SIG-M5 (cell line): Measurements from ENCODE around the gene DDX4.
A peak's percentile ranks its signal among the peaks of the same experiment; 100 is the strongest.

Source experiments
- DNase-seq: peaks from one replicate; lab custom pipeline; 2025; lab: John Stamatoyannopoulos, UW

Gene DDX4

DNA sequence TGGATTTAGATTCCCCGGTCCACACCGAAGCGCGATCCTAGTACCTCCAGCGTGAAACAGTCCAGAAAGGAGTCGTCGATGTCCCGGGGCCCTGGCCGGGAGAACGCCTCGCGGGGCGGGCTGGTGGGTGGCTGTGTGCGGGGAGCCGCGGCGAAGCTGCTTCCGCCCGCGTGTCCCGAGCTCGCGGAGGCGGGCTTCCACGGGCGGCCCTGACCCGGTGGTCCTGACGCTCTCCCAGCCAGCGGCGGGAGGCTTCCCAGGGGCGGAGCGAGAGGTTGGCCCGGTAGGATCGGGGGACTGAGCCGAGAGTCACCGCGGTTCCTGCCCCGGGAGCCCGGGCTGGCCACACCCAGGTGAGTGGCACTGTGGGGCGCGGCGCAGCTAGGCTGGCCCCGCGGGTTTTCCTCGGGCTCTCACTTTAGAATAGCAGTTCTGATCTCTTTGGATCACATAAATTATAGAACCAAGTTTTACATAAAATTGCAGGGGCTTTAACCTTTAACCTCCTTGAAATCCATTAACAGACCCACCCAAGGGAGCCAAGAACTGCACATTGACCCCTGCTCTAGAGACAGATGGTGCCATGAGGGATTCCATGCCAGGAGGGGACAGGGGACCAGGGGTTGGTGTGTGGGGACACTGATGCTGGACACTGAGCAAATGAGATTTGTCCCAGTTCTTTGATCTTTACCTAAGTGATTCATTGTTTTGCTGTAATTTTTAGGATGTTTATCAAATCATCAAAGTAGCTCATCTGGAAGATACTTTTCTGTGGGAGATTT is 84.1 kb downstream of the DDX4 start:
- no peak for DNase-seq

DNA sequence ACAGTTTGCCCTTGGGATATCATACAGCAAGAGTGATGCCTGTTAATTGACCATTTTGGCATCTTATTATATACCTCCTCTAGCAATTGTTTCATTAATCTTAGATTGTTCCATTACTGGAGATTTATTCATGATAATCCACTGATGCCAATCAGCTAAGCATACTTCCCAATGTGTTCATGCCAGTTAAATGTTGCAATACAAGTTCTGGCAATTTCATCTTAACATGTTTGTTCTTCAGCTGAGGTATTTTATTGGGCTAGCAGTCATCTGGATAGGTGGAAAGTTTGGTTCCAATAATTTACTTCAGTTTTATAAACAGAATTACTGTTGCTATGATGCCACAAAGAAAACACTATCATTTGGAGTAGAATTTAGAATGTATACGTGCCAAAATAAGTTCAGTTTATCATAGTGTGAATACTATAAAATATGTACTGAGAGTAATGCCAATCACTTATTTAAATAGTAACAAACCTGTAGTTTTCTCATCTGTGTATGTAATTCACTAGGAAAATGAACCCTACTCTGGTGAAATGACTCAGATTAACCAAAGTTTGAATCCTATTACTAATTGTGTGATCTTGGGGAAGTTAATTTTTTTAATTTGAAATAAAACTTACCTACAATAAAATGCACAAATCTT is 85.4 kb downstream of the DDX4 start:
- DNase-seq = no peak

DNA sequence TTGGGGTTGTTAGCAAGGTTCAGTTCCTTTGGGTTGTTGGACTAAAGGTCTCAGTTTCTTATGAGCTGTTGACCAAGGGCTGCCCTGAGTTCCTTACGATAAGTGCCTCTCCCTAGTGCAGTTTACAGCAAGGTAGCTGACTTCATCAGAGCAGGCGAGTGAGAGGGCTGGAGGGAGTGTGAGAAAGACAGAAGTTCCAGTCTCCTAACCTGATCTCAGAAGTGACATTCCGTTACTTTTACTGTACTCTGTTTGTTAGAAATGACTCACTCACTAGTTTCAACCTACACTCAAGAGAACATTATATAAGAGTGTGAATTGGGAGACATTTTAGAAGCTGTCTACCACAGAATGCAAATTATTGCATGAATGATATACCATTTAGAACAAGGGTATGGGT is 92.1 kb downstream of the DDX4 start:
- no peak for DNase-seq

DNA sequence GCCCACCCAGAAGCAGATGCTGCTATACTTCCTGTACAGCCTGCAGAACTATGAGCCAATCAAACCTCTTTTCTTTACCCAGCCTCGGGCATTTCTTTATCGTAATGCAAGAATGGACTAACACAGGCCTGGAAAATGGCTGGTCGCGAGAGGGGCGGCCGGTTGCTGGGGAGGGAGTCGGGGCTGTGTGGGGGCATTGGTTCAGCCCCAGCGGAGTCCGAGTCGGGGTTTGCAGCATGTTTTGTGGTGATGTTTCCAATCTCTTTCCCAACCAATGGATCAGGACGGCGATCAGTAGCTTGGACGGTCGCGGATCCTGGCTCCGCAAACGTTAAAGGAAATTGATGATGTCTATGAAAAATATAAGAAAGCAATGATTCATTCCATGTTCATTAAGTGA is 94.6 kb downstream of the DDX4 start:
- no peak for DNase-seq

DNA sequence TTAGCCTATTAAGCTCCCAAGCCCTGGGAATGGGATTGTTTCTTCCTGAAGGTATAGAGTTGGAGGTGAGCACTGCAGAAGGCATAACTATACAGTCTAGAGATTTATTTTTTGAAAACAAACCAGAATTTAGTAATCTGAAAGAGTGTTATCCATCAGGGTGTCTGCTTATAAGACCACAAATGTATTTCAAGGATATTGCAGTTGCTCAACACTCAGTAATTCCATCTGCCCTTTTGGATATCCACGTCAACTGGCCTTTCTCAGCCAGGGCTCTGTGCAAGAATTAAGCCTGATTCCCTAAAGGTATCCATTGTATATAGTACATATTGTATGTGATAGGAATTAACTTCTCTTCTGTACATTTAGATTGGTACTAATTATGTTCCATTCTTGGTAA is 98.3 kb downstream of the DDX4 start:
- DNase-seq = no peak

DNA sequence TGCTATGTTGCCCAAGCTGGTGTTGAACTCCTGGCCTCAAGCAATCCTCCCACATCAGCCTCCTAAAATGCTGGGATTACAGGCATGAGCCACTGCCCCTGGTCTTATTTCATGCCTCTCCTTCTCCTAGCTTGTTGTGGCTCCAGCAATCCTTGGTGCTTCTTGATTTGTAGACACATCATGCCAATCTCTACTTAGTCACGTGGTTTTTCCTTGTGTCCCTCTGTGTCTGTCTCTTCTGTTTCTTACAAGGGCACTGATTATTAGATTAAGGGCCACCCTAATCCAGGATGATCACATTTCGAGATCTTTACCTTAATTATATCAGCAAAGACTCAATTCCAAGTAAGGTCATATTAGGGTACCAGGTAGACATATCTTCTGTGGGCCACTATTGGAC is 104.1 kb downstream of the DDX4 start:
- no peak for DNase-seq

DNA sequence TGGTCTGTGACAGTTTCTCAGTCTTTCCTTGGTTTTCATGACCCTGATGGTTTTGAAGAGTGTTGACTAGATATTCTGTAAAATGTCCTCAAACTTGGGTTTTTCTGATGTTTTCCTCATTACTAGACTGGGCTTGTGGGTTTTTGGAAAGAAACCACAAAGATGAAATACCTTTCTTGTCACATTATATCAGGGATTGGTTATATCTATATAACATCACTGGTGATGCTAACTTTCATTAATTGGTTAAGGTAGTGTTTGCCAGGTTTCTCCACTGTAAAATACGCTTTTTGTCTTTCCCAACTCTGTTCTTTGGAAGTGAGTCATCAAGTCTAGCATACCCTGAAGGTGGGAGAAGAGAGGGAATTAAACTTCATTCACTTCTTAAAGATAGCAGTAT is 110.0 kb downstream of the DDX4 start:
- DNase-seq = no peak

DNA sequence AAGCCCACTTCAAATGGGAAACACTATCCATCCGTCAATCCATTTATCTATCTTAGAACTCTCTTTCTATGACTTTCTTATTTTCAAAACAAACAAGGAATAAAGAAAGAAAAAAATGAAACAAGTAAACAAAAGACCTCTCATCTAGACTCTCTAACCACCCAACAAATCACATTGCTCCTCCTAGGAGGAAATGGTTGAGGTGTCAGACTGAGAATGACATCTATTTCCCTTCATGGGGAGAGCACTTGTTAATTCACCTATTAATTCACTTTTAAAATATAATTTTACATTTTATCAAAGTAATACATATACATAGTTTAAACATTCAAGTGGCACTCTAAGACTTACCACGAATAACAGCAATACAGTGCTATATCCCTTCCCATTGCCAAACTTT is 110.9 kb downstream of the DDX4 start:
- DNase-seq = no peak

DNA sequence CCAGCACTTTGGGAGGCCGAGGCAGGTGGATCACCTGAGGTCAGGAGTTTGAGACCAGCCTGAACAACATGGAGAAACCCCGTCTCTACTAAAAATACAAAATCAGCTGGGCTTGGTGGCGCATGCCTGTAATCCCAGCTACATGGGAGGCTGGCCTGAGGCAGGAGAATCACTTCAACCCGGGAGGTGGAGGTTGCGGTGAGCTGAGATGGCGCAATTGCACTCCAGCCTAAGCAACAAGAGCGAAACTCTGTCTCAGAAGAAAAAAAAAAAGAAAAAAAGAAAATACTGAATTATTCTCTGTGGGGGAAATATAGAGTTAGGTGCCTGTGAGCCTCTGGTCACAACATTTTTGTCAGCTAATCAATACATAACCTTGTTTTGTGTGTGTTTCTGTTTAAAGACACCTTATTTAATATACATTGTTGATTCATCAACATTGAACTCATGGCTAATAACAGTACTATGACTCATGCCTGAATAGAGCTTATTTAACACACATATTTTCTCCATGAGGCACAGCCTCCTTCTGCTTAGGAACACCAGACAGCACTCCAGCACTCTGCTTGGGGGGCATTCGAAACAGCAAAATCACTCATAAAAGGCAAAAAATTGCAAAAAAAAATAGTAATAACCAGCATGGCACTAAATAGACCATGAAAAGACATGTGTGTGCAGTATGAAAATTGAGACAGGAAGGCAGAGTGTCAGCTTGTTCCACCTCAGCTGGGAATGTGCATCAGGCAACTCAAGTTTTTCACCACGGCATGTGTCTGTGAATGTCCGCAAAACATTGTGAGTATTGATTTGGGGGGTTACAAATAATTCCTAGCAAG is 113.2 kb downstream of the DDX4 start, which contains the start of gene IL31RA:
IL31RA (plus strand) TSS at position 519 of the 836 bp plus-strand sequence; CDS start at position 733, 214 bp downstream.
- DNase-seq = peak; percentile 24

DNA sequence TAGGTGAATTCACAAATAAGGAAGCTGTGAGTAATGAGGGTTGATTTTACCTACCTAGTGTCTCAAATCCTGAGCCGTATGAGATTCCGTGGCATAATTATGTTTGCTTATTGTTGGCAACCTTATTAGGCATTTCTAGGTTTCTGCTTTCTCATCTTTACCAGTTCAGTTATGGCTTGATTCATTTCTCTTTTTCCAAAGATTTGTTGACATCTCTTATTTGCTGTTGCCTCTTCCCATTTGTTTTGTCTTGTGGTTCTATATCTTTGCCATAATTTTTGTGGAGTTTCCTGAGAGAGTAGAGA is 113.8 kb downstream of the DDX4 start:
- DNase-seq = no peak

DNA sequence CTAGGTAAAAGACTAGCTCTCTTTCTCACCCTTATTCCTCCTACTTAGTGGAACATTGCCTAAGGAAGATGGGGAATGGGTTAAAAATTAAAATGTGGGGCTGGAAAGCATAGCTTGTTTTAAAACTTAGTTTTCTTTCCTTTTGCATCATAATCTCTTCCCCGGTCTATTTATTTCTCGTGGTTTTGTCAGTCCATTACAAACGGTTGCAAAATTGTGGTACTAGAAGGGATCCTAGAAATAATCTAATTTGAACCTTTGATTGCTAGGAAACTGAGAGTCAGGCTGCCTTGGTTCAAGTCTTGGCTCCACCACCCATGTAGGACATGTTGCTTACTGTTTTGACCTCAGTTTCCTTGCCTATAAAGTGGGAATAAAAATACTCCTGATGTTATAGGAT is 114.6 kb downstream of the DDX4 start:
- DNase-seq = peak; percentile 10

DNA sequence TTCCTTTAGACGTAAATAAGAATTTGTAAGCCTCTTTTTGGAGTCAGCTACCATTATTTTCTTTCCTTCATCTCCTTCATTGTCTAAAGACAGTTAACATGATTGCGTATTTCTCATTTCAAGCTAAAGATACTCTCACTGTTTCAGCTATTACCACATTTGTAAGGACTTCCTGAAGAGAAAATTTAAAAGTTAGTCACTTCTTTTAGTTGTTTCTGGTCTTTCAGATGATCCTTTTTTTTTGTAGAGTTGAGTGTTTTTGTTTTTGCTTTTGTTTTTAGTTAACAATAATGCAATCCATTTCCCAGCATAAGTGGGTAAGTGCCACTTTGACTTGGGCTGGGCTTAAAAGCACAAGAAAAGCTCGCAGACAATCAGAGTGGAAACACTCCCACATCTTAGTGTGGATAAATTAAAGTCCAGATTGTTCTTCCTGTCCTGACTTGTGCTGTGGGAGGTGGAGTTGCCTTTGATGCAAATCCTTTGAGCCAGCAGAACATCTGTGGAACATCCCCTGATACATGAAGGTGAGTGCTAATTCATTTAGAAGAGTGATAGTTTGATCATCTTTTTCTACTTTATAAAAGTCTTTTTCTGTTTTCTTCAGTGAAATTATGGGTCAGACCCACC is 115.3 kb downstream of the DDX4 start:
- DNase-seq = peak; percentile 42

DNA sequence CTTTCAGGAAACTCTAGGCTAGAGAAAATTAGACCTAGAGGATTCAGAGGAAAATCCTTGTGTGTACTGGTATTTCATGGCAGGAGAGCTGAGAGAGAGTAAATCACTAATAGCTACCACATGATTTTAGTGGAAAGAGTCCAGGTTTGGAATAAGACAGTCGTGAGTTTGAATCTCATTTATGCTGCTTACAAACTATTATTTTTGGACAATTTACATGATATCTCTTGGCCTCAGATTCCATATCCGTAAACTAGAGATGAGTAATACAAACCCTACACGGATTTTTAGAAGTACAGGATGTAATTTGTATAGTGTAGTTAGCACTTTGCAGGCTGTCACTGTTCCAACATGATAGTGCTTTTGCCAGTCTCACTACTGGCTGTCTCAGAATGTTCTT is 116.0 kb downstream of the DDX4 start:
- no peak for DNase-seq

DNA sequence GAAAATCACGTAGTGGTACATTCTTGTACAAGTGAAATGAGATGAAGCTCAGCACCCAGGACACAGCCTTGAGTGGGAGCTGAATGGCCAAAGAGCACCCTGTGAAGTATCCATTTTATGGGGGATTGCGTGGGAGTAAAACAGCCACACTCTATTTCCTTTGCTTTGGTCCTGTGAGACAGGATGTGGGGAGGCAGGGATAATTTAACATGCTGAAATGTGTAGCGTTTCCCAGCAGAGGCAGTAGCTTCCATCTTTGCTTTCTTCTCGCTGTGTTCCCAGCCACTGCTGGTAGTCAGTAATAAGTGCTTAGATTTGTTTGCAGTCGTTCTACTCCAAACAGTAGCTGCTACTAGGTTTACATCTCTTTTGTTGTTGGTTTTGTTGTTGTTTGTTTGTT is 117.6 kb downstream of the DDX4 start:
- DNase-seq = no peak

DNA sequence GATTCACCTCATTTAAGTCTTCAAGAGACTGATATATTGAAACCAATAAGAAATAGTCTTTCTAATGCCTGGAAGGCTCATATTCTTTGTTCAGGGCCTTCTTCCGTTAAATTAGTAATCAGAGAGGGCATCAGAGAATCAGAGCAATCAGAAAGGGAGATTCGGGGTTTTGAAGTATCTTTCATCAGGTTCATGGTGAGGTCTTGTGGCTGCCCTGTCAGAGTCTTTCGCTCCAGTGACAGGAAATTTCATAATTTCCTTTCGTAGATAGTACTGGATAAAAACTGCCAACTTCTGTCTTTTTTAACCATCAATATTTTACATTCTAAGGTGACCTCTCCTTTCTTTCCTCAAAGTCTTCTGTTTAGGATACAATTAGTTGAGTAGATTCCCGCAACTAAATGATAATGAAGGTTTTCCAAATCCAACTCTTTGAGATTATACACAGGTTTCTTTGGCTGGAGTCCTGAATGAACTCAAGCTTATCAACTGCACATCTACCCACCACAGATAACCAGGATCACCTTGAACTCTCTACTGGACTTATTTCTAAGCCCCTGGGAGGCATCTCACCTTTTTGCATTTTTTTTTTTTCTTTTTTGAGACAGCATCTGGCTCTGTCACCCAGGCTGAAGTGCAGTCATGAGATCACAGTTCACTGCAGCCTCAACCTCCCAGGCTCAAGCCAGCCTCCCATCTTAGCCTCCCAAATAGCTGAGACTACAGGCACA is 118.8 kb downstream of the DDX4 start:
- peak; percentile 77 for DNase-seq

DNA sequence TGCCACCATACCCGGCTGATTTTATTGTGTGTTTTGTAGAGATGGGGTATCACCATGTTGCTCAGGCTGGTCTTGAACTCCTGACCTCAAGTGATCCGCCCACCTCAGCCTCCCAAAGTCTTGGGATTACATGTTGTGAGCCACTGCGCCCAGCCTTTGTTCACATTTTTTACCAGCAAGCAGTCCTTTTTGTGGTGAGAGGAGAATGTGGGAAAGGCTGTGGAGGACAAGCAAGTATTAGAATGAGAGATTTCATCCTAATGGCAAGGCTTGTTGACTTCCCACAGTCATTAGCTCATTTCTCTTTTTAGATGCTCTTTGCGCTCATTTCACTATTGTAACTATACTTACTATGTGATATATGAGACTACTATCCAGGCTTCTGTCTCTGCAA is 119.4 kb downstream of the DDX4 start:
- DNase-seq = no peak

DNA sequence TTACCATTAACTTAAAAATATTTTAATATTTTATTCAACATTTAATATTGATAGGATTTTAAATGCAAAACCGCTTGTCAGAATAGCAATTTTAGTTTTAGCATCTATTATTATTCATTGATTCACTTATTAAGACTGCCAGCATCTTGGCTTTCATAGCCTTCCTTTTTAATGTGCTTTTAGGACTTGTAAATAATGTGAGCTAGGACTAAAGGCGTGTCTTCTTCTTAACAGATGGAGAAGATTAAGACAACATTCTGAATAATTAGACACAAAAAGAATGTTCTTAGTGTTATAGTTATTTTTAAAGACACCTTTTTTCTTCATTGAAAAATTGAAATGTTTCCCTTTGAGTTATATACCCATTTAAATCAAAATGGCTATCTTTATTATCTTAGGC is 120.2 kb downstream of the DDX4 start:
- no peak for DNase-seq

DNA sequence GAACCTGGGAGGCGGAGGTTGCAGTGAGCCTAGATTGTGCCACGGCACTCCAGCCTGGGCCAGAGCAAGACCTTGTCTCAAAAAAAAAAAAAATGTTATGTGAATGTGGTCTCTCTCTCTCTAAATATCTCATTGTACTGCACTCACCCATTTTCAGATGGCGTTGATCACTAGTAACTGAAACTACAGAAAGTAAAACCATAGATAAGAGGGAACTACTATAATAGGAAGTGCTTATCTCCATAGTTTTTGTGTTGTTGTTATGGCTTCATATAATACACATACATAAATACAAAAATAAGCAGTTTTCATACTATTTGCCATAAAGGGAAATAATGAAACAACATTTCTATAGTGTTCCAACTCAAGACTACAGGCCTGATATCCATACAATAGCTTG is 122.4 kb downstream of the DDX4 start:
- DNase-seq = peak; percentile 34

DNA sequence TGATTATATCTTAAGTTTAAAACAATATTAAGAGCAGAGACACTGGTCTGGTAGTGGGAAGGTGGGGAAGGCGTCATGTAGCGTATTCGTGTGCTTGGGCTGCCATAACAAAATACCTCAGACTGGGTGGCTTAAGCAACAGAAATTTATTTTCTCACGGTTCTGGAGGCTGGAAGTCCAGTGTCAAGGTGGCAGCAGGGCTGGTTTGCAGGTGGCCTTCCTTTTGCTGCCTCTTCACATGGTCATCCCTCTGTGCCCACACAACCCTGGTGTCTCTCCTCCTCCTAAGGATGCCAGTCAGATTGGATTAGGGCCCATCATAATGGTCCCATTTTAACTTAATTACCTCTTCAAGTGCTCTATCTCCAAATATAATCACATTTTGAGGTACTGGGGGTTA is 122.8 kb downstream of the DDX4 start:
- no peak for DNase-seq

DNA sequence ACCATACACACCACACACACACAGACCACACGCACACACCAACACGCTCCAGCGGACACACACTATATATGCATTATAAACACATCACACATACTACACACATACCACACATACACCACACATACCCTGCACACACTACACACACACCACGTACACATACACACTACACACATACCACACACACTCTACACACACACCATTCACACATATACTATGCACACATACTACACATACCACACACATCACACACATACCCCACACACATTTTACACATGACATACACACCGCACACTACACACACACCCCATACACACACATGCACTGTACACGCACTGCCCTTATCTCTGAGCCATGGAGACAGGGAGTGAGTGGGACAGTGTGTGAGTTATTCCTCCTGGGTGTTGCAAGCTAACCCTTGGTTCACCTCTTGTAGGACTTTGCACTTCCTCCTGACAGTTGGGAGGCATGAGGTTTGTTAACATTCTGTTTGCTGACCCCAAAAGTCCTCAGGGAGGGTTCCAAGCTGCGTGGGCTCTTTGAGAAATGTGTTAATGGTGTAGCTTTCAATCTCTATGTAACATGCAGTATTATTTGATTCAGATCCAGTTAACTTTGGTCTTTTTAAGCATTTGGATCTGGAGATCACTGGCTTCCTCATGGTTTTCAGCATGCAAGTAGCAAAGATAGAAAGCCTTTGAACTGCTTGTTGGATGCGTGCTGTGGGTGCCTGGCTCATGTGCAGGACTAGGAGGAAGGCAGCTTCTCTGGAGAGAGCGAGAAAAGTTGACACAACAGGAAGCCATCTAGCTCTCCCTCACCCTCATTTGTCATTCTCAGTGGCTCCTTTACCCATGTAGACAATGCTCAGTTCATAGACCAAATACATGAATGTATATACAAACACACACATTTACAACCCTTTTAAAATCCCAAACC is 127.0 kb downstream of the DDX4 start:
- peak; percentile 34 for DNase-seq

DNA sequence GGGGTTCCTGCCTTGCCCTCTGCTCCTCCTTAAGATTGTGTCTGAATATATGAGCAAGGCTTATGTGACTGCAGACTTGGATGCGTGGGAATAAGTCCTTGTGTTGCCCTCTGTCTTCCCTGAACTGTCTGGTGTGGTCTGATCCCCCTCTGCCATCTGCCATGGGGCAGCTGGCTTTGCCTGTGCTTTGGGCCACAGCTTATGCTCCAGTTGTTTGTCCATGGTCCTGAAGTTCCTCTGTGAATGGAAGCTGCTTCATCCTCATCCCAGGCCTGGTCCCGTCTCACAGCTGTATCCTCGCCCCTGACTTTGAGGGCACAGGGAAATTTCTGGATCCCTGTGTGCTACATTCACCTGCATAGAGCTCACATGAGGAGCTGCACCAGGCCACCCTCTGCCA is 128.0 kb downstream of the DDX4 start:
- no peak for DNase-seq
